Measurements from ENCODE around the gene RXFP1. TPM values are rescaled to one million over a fixed set of nuclear protein-coding genes. Genes with fewer than 3 reads are reported as not detected.

The RXFP1 gene
- total RNA-seq, 3 donors from 2014 or later (not counting 1 experiment from before 2014, with no cell fraction given): not detected

DNA sequence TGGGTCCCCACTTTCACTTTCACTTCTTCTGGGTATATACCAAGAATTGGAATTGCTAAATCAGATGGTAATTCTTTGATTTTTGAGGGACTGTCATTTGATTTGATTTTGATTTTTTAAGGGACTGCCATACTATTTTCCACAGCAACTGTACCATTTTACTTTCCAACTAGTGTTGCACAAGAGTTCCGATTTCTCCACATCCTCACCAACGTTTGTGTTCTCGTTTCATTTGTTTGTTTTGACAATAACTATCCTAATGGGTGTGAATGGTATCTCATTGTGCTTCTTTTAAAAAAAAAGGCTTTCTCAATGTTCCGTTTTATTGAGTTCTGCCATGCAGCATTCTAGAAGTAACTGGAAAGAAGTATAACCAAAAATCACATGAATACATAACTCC lies 87.4 kb downstream of the RXFP1 start:
- WGBS (ENCODE audit: insufficient coverage): 100% methylated on average over 1 of the region's 4 CpGs
- ATAC-seq: no peak
- H3K27me3 ChIP-seq (ENCODE audit: control insufficient read depth, insufficient read depth, low read length): no peaks in the 10 kb centered on the region
- H3K36me3 Mint-ChIP-seq: no peaks in the 10 kb centered on the region
- DNase-seq: no peak
- no peak overlapping the region for H3K4me3 ChIP-seq (ENCODE audit: low read length)
- peaks cover 0 to 5% of the 10 kb centered on the region in 2 donors for H3K4me1 Mint-ChIP-seq
- H3K4me3 Mint-ChIP-seq: no peak overlapping the region
- H3K4me1 ChIP-seq (ENCODE audit: control insufficient read depth, insufficient read depth, low read length): no peaks in the 10 kb centered on the region
- peaks cover 0 to under 1% of the 10 kb centered on the region in 2 donors for H3K27me3 Mint-ChIP-seq (ENCODE audit: low read depth in 2 of 2)
- H3K9me3 Mint-ChIP-seq: no peaks in the 10 kb centered on the region
- TF ChIP-seq, protein P1, sequence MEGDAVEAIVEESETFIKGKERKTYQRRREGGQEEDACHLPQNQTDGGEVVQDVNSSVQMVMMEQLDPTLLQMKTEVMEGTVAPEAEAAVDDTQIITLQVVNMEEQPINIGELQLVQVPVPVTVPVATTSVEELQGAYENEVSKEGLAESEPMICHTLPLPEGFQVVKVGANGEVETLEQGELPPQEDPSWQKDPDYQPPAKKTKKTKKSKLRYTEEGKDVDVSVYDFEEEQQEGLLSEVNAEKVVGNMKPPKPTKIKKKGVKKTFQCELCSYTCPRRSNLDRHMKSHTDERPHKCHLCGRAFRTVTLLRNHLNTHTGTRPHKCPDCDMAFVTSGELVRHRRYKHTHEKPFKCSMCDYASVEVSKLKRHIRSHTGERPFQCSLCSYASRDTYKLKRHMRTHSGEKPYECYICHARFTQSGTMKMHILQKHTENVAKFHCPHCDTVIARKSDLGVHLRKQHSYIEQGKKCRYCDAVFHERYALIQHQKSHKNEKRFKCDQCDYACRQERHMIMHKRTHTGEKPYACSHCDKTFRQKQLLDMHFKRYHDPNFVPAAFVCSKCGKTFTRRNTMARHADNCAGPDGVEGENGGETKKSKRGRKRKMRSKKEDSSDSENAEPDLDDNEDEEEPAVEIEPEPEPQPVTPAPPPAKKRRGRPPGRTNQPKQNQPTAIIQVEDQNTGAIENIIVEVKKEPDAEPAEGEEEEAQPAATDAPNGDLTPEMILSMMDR (IDR thresholded peaks at IDR 0.05): no peak
- no peak overlapping the region for H3K27ac Mint-ChIP-seq
- H3K27ac ChIP-seq (ENCODE audit: low read length): no peak overlapping the region
- intact Hi-C loops (cut with micrococcal nuclease): no loop called here
- no peaks in the 10 kb centered on the region for H3K36me3 ChIP-seq (ENCODE audit: control insufficient read depth, insufficient read depth, low read length)
- H3K9me3 ChIP-seq (ENCODE audit: control insufficient read depth, insufficient read depth, low read length): no peaks in the 10 kb centered on the region

DNA sequence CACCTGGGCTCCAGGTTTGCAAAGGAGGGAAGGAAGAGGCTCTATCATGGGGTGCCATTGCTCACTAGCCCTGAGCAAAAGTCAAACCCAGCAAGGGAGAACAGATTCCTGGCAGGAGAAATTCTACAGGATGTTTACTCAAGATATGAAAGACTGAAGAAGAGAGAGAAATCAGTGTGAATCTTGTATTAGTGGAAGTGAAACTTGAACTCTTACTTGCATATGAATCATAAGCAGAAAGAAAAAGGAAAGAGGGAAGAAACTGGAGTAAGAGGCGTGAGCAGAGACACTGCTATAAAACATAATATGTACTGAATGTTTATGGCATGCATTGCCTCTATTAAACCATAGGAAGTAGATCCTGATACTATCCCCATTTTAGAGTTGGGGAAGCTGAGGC lies 89.1 kb downstream of the RXFP1 start:
- Mint-ChIP-seq H3K27ac (no peak overlapping the region), H3K36me3 (no peaks in the 10 kb centered on the region), H3K4me3 (no peak overlapping the region), H3K4me1 (peaks cover 0 to 5% of the 10 kb centered on the region in 2 donors), H3K27me3 (ENCODE audit: low read depth in 2 of 2) (peaks cover 0 to 9% of the 10 kb centered on the region in 2 donors), H3K9me3 (no peaks in the 10 kb centered on the region)
- DNase-seq: no peak
- no peak overlapping the region for H3K4me3 ChIP-seq (ENCODE audit: low read length)
- H3K36me3 ChIP-seq (ENCODE audit: control insufficient read depth, insufficient read depth, low read length): no peaks in the 10 kb centered on the region
- WGBS (ENCODE audit: insufficient coverage): no CpG with 5 or more reads among the region's 1 CpG
- no peaks in the 10 kb centered on the region for H3K4me1 ChIP-seq (ENCODE audit: control insufficient read depth, insufficient read depth, low read length)
- no peak for ATAC-seq
- no peaks in the 10 kb centered on the region for H3K9me3 ChIP-seq (ENCODE audit: control insufficient read depth, insufficient read depth, low read length)
- intact Hi-C loops (cut with micrococcal nuclease): no loop called here
- no peak overlapping the region for H3K27ac ChIP-seq (ENCODE audit: low read length)
- TF ChIP-seq, protein P1 (IDR thresholded peaks at IDR 0.05): no peak
- H3K27me3 ChIP-seq (ENCODE audit: control insufficient read depth, insufficient read depth, low read length): no peaks in the 10 kb centered on the region

DNA sequence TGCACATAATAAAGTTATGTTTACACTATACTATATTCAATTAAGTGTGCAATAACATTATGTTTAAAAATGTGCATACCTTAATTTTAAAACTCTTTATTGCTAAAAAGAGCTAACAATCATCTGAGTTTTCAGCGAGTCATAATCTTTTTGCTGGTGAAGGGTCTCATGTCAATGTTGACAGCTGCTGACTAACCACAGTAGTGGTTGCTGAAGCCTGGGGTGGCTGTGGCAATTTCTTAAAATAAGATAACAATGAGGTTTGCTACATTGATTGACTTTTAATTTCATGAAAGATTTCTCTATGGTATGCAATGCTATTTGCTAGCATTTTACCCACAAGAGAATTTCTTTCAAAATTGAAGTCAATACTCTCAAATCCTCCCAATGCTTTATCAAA lies 91.4 kb downstream of the RXFP1 start:
- DNase-seq (no peak), ATAC-seq (no peak)
- H3K27me3 ChIP-seq (ENCODE audit: control insufficient read depth, insufficient read depth, low read length): no peaks in the 10 kb centered on the region
- intact Hi-C loops (cut with micrococcal nuclease): no loop called here
- Mint-ChIP-seq H3K27ac (no peak overlapping the region), H3K9me3 (no peaks in the 10 kb centered on the region), H3K4me1 (peaks cover 0 to 5% of the 10 kb centered on the region in 2 donors), H3K27me3 (ENCODE audit: low read depth in 2 of 2) (peaks cover 0 to 9% of the 10 kb centered on the region in 2 donors), H3K4me3 (no peak overlapping the region), H3K36me3 (no peaks in the 10 kb centered on the region)
- H3K4me3 ChIP-seq (ENCODE audit: low read length): no peak overlapping the region
- WGBS (ENCODE audit: insufficient coverage): 50% methylated on average over 1 of the region's 1 CpG
- no peaks in the 10 kb centered on the region for H3K4me1 ChIP-seq (ENCODE audit: control insufficient read depth, insufficient read depth, low read length)
- H3K27ac ChIP-seq (ENCODE audit: low read length): no peak overlapping the region
- TF ChIP-seq, protein P1 (IDR thresholded peaks at IDR 0.05): no peak
- H3K36me3 ChIP-seq (ENCODE audit: control insufficient read depth, insufficient read depth, low read length): no peaks in the 10 kb centered on the region
- no peaks in the 10 kb centered on the region for H3K9me3 ChIP-seq (ENCODE audit: control insufficient read depth, insufficient read depth, low read length)

DNA sequence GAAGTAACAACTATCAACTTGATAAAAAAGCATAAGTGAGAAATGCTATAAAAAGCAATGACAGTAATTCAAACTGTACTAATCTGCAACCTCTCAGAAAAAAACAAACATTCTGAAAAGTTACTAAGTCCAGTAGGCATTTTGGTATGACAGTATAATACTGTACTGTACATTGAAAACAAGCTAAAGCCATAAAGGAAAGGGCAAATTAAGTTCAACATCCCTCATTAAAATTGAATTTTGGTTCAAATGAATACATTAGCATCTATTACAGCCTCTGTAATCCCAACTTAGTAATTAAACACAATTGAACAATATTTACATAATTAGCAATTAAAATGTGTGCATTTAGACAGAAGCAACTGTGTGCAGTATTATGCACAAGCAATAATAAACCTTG lies 96.3 kb downstream of the RXFP1 start:
- Mint-ChIP-seq H3K9me3 (no peaks in the 10 kb centered on the region), H3K4me3 (no peak overlapping the region), H3K27me3 (ENCODE audit: low read depth in 2 of 2) (peaks cover 0 to 9% of the 10 kb centered on the region in 2 donors), H3K36me3 (no peaks in the 10 kb centered on the region), H3K27ac (no peak overlapping the region), H3K4me1 (no peaks in the 10 kb centered on the region)
- ATAC-seq (no peak), DNase-seq (no peak)
- Histone ChIP-seq H3K4me3 (ENCODE audit: low read length) (no peak overlapping the region), H3K9me3 (ENCODE audit: control insufficient read depth, insufficient read depth, low read length) (no peaks in the 10 kb centered on the region), H3K36me3 (ENCODE audit: control insufficient read depth, insufficient read depth, low read length) (no peaks in the 10 kb centered on the region), H3K27ac (ENCODE audit: low read length) (no peak overlapping the region), H3K4me1 (ENCODE audit: control insufficient read depth, insufficient read depth, low read length) (no peaks in the 10 kb centered on the region), H3K27me3 (ENCODE audit: control insufficient read depth, insufficient read depth, low read length) (no peaks in the 10 kb centered on the region)
- TF ChIP-seq, protein P1 (IDR thresholded peaks at IDR 0.05): no peak
- intact Hi-C loops (cut with micrococcal nuclease): no loop called here
